NCI-H1048 (cell line): ENCODE results near the gene ZDHHC8.

Source experiments
- DNase-seq: peaks from one replicate; lab custom pipeline; 2025; lab: John Stamatoyannopoulos, UW

The ZDHHC8 gene

DNA sequence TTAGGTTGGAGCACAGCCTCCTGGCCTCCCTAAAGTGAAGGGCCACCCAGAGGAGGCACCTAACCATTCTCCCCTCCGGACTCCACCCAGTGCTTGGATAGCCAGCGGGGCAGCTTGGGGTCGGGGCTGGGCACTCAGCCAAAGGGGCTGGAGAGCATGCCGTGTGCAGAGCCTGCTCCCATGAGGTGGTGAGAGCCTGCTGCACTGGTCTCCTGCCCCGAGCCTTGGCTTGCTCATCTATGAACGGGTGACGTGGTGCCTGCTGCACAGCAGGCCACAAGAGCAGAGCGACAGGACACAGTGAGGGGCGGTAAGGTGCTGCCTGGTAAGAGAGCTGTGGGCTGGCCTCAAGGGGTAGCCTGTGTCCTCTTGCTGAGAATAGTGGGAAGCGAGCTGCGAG is 33.3 kb downstream of the ZDHHC8 start:
- DNase-seq, result no peak

DNA sequence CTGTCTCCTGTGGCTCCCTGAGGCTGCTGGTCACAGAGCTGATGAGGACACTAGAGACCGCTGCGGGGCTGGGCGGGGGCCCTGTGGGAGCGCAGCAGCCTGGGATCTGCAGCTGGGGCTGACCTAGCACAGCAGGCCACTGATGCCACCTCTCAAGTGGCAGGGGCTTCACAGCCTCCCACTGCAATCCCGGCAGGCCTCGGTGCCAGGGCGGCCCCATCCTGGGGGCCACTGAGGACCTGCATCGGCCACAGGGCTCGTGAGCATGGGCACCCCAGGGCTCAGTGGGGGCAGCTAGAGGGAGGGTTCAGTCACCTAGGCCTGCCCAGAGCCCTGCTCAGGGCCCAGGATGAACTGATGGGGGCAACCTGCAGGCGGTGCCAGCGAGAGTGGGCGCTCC is 33.8 kb downstream of the ZDHHC8 start:
- no peak for DNase-seq

DNA sequence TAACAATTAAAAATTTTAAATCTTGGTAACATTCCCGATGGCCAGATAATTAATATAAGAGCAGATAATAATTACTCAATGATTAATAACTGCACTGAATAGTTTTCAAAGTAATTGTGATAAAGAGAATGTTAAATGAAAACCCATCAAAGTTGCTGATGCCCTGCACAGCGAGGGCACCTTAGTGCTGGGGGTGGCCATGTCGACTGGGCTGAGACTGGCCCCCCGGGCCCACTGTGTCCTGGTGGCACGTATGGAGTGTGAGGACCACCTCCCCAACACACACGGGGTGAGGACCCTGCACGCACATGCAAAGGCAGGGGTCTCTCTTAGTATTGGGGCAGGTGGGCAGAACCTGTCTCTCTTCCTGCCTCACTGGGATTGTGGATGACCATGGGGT is 34.3 kb downstream of the ZDHHC8 start:
- no peak for DNase-seq

DNA sequence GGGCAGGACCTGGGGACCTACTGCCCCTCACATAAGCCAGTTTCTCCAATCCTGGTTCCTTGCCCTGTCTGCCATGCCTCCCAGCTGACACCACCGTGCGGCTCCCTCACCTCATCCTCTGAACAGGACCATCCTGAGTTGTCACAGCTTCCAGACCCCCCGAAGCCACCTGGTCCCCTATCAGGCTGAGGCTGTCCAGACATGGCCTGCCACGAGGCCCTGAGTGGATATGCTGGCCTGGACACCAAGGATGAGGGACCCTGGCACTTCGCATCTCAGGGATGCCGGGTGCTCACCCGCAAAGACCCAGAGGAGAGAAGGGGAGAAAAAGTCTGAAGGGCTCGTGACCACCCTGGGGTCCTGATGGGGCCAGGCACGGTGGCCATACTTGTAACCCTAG is 35.1 kb downstream of the ZDHHC8 start:
- DNase-seq, result no peak

DNA sequence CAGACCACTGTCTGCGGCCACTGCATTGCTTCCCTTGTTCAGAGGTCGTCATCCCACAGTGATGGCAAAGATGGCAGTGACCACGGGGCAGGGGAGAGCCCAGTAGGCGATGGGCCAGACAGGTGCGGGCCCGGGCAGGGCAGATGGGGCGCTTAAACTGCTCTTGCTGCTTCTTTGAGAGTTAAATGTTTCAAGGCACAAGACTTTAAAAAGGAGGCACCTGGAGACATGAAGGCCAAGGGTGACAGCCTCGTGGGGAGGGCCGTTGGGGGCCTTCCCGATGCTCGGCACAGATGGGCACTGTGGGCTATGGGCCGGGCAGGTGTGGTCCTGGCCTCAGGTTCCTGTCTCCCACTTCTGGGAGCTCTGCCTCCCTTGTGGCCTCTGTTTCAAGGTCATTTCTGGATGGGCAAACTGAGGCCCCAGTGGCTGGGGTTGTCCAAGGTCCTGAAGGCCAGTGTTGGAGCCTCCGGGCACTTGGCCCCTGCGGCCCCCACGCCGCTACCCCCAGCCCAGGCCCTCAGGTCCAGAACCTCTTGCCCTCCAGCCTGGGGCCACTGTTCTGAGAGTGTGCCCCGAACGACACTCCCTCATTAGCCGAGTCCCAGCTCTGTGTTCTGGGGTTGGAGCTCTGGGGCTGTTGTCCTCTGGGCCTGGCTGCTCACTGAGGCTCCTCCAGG is 36.2 kb downstream of the ZDHHC8 start:
- DNase-seq, result no peak

DNA sequence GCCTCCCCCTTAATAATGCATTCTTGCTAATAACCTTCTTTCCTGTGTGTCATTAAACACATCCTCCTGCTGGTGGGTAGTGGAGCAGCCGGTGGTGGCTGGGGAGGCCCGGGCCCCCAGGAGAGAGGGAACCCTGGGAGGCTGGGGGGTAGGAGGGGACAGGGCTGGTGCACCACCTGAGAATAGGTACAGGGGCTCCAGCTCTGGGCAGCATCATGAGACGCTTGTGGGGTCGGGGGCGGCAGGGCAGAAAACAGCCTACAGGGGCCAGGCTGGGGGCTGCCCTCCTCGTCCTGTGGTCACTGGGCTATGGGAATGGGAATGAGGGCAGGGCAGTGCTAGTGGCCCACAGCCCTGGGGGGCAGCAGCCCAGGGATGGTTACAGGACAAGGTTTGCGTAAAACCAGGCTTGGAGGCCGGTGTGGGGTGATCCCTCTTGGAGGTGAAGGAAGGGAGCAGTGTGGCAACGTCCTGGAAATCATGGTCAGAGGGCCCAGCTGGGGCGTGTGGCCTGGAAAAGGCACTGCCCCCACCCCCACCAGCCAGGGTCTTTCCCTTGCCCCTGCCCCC is 37.7 kb downstream of the ZDHHC8 start:
- no peak for DNase-seq

DNA sequence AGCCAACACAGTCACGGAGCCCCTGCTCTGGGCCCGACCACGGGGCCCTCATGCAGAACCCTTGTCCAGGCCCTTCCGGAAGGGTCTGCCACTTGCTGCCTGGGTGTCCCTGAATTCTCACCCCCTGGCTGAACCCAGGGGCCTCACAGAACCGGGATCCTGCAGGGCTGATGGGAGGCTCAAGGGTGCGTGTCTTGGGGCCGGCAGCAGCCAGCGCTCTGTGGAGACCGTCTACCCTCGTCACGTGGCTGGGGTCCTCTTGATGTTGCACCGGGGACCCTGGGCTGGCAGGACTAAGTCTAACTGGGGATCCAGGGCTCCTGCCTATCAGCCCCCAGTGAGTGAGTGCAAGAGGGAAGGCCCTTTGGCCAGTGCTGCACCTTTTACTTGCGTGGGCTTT is 38.6 kb downstream of the ZDHHC8 start:
- DNase-seq, result no peak

DNA sequence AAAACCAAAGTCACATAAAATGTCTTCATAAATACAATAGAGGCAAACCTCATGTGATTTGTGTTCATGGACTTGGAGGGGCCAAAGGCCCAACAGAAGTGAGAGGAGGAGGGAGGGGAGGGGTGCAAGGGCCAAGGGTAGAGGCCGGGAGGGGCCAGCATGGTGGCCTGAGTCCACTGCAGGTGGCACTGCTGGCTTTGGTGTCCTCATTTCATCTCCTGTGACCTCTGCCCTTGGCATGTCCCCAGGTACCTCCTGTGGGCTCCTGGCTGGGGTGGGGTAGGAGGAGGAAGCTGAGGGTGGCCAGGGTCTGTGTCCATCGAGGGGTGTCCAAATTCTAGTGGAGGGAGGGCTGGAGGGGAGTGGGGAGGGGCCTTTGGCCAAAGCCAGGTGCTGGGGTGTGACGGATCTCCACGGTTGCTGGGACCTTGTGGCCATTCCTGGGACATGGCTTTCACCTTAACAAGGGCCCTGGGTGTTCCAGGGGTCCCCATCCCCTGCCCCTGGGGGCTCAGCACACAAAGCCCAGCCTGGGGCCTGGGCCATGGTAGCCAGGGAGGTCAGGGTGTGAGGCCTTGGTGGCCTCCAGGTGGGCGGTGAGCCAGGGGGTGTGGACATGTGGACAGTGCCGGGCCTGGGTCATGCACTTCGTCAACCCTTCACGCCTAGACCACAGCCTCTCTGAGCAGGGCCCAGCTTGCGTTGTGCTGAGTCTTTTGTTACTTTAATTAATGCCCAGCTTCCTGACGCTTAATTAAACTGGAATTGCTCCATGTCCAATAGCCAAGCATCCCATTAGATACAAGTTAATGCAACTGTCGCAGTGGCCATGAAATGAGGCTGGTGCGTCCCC is 39.9 kb downstream of the ZDHHC8 start:
- DNase-seq, result no peak

DNA sequence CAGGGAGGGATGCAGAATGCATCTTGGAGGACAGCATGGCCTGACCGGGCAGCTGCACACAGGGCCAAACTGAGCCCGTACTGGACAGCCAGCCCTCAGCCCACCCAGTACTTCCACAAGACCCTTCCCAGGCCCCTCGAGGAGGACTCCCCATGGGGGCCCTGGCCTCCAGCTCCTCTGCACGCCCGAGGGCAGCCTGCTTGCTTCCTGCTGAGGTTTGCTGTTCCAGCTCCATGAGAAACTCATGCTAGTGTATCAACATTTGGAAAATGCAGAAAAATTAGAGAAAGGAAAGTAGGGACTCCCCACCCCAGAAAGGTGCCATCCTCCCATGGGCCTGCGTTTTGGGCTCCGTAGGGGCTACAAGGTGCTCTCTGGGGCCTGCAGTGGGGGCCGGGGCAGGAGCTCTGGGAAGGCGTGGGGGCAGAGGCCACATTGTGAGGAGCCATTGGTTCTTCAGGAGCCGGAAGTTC is 40.6 kb downstream of the ZDHHC8 start:
- no peak for DNase-seq

DNA sequence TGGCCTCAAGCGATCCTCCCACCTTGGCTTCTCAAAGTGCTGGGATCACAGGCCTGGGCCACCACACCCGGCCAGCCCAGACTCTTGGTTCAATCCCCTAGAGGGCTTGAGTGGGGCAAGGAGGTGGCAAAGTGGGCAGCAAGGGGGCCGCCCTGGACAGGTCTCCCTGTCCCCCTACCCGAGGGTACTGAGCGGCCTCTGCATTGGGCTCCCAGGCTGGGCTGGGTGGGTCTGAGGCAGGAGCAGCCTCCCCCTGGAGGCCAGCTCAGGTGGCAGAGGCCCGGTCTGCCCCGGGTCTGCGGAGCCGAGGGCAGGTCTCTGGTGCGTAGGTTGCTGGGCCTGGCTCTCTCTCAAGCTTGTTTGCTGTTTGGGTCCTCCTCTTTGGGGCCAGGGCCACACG is 41.6 kb downstream of the ZDHHC8 start:
- no peak for DNase-seq

DNA sequence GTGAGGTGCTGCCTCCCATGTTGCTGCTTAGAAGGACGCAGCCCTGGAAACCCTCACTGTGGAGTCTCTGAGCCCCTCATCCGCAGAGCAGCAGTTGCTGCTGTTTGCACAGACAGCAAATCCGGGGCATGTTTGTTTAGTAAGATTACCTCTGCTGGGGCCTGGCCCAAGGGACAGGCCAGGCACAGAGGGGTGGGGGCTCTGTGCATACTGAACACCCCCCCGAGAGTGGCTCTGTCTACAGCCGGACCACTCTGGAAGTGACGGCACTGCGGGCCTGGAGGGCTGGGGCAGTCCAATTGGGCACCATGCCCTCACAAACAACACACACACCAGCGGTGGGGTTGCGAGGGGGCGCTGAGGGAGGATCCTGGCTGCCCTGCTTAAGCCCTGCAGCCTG is 42.2 kb downstream of the ZDHHC8 start:
- no peak for DNase-seq

DNA sequence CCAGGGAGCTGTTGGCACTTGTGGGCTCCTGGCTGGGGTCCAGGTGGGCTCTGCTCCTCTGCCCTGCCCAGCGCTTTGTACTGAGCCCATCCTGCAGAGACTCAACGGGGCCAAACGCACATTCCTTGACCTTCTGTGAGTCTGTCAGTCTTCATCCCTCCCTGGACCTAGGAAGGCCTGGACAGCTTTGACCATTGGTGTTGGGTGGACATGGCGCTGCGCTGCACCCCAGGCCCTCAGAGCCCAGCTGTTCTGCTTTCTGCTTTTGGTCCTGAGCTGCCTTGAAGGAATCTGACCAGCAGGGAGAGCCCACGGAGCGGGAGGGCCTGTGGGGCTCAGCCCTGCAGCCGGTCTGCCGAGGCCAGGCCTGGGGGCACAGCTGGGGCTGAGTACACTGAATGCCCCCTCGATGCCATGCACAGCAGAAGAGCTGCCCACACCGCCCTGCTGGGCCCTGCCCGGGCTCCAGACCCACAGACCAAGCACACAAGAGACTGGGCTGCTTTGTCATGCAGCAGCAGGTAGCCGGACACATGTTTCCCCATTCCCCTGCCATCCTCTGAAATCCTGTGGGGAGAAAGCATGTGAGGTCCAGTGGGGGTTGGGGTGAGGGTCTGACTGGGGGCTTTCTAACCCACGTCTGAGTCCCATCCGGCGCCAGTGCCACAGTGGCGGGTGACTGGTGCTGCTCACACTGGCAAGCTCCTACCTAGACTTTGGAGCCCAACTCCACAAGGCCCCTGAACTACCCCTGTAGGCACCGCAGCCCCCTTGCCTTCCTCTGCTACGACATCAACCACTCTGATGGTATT is 43.4 kb downstream of the ZDHHC8 start:
- no peak for DNase-seq

DNA sequence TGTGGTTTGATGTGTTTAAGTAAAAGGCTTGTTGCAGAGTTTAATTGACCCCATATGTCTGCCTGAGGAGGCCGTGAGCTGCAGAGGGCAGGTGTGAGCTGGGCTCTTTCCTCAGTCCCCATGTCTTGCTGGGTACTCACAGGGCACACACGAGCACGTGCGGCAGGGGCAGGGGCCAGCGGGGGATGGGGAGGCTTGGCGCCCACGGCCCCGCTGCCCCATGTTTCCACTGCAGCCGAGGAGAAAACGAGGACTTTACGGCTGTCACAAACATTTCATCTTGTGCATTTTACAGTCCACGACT is 43.9 kb downstream of the ZDHHC8 start:
- no peak for DNase-seq

DNA sequence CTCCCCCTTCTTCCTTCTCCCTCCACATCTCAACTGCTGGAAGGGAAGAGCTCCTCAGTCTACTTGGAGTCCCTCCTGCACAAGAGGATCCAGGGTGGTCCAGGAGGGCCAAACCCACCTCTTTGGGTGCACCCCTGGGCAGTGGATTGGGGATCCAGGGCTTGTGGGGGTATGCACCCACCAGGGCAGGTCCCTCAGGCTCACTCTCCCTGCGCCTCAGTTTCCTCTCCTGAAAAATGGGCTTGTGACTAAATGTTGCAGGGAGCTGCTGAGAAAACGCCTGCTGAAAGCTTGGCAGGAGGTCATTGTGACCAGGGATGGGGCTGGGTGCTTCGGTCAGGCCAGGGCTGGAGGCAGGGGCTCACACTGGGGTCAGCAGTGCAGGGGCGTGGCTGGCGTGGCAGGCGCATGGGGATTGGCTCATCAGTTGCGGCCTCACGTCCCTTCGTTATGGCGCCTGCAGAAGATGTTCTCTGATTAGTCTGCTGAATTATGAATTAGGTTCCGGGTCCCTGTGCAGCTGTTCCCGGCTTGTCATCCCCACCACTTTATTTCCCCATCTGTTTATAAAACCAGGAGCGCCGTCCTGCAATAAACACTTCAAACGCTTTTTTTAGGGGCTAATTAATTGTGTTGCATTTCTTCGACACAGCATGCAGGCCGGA is 44.9 kb downstream of the ZDHHC8 start:
- DNase-seq, result no peak

DNA sequence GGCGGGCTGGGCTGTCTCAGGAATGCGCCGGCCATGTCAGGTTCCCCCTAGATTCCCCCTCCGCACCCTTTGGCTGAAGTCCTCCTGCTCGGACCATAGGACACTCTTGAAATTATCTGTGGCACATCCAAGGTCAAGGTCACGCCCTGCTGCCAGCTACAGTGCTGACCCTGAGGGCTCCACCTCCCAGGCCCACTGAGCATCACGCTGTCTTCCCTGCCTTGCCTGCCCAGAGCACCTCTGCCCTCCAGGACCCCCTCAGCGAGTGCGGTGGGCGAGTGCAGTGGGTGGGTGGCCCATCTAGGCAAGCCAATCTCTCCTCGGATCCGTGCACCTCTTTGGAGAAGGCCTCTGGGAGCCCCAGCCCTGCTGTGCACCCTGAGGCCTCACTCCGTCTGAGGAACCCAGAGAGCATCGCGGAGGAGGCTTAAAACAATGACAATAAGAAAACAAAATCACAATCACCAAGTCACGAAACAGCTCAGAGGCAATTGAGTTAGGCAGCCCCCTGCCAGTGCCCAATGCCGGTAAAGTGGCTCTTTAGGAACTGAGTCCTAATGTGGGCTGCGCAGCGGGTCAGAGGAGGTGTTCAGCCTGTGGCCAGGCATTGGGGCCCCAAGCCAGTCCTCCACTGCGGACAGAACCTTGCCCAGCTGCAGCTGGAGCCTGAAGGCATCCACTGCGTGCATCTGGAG is 45.8 kb downstream of the ZDHHC8 start:
- DNase-seq, result no peak

DNA sequence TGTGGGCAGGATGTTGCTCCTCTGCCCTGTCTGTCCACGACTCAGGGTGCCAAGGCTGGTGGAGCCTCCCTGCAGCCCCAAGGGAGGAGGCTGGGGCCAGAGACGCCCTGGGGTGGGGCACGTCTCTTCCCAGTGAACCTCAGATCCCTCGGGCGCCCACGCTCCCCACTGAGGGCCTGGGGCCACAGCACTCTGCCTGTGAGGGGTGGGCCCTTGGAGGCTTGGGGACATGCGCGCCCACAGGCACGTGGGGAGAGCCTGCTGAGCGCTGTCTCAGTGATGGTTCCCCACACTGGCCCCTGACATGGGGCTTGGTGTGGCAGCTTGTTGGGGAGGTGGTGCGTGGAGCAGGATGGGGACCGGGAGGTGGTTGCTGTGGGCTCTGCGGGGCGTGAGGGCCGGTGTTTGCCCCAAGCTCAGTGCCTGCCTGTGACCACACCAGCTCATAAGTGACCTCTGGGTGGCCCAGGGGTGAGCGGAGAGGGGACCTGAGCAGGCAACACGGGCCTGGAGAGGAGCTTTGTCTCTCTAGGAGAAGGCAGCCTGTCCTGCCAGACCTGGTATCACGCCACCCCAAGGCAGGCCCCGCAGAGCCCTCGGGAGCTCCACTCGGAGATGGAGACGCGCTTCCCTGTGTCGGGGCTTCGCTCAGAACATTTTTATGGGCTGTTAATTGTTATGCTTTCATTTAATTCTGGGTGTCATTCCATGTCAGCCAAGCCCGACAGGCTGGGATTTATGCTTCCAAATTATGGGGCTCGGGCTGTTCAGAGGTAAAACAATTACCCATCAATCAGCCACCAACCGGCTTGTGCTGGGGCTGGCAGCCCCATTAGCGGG is 46.7 kb downstream of the ZDHHC8 start:
- DNase-seq, result no peak

DNA sequence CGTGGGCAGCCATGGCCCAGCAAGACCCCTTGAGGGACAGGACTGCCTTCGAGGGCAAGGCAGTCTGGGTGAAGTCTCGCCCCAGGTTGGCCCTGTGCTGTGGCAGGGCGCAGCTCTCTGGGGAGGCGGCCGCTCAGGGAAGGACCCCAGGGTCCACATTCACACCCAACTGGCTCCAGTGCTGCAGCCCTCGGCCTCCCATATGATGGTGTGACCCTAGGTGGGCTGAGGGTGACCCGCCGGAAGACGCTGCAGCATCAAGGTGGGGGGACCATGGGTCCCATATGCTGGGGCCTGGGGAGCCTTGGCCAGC is 47.3 kb downstream of the ZDHHC8 start:
- no peak for DNase-seq

DNA sequence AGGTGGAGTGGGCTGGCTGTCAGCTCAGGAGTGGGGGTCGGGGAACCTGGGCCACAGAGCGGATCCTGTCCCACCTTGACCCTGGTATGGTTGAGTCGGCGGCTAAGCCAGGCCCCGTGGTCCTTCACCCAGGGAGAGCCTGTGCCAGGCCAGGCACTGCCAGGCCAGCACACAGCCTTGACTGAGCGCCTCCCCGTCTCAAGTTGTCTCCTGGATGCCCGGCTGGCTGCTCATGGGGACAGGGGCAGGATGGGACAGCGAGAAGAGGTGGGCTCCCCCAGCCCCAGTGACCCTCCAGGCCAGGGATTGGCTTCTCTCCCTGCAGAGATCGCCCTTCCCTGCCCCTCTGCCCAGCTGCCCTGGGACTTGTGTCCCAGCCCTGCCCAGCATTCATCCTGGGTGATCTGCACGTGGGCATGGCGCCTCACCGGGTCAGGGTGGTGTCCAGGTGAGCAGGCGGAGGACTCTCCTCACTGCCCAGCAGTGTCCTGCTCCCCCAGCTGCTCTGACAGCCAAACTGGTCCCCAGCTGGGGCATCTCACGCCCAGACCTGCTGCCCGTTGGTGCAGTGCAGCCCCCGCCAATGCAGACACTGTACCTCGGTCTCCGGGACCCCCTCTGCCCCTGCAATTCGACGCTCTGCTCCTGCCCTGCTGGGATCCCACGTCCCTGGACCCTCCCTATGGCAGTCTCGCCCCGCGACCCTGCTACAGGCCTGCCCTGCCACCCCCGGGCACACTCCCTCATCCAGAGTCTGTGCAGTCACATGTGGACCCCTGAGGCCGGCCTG is 48.0 kb downstream of the ZDHHC8 start:
- DNase-seq, result no peak

DNA sequence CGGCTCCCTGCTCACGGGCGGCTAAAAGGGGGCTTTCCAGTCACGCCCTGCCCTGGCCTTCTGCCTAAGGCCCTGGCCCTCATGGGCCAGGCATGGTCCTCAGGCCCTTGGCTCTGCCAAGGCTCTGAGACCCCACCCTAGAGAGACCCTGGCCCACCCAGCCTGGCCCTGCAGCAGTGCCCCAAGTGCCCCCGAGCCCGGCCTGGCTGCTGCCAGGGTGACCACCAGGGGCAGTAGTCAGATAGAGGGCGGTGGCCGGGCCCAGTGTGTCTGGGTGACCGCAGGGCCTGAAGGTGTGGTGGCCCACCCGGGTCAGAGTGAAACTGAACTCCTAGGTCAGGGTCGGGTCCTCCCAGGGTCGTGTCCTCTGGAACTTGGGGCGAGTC is 48.6 kb downstream of the ZDHHC8 start:
- no peak for DNase-seq

DNA sequence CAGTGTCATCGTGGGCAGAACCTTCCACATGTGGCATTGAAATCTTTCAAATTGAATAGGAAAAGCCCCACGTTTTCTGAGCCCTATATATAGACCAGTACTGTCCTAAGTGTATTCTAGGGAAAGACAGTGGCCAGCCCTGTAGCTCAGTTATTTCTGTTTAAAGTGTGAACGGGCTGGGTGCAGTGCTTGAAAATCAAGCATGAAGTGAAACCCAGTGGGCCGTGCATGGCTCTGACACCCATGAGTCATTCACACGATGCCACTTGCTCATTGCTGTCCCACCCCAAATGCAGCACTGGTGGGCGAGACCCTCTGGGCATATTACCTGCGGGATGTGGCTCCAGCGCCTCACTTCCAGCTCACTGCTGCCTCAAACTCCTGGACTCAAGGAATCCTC is 49.0 kb downstream of the ZDHHC8 start:
- DNase-seq, result no peak
